Astrocyte (in vitro differentiated cells and primary cell): ENCODE data around the gene GNPDA1.

Experiments used
- EZH2 ChIP-seq: IDR thresholded peaks from 2 replicates; pipeline ENCODE4 v1.6.1; 2012; ENCODE audit warnings: mild to moderate bottlenecking, low read length, inconsistent platforms; ENCODE audit not compliant: insufficient read depth
- TF ChIP-seq, protein P1 (sequence below): IDR thresholded peaks from 2 replicates; pipeline ENCODE4 v1.5.1; 2011; ENCODE audit warnings: low read depth, mild to moderate bottlenecking, inconsistent platforms, low read length, moderate library complexity; ENCODE audit not compliant: insufficient read depth

DNA sequence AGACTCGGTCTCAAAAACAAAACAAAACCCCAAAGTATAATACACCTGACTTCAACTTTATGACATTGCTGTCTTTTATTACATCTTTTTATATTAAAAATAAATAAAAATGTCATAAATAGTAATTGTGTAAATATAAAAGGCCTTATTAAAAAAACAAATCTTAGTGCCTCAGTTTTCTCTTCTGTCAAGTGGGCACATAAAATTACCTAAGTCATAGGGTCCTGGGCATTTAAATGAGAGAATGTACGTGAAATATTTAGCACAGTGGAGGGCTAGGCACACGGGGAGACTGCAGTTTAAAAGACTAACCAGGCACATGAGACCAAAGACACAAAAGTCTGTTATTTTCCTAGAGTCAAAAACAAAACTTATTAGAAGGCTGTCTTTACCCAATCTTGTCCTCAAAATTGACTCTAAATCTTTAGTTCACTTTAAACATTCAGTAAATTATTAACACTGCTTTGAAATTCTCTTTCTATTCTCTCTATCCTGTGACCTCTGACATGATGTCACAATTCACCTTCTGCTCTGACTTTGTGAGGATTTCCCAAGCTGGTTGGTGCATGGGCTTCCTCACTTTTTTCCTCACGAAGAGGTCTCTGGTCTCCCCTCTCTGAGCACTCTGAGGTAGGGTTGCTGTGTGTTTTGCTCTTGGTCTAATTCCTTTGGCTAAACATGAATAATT, 46.4 kb downstream of the GNPDA1 start:
- TF ChIP-seq, protein P1, sequence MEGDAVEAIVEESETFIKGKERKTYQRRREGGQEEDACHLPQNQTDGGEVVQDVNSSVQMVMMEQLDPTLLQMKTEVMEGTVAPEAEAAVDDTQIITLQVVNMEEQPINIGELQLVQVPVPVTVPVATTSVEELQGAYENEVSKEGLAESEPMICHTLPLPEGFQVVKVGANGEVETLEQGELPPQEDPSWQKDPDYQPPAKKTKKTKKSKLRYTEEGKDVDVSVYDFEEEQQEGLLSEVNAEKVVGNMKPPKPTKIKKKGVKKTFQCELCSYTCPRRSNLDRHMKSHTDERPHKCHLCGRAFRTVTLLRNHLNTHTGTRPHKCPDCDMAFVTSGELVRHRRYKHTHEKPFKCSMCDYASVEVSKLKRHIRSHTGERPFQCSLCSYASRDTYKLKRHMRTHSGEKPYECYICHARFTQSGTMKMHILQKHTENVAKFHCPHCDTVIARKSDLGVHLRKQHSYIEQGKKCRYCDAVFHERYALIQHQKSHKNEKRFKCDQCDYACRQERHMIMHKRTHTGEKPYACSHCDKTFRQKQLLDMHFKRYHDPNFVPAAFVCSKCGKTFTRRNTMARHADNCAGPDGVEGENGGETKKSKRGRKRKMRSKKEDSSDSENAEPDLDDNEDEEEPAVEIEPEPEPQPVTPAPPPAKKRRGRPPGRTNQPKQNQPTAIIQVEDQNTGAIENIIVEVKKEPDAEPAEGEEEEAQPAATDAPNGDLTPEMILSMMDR = no peak
- no peak for TF ChIP-seq EZH2
